ENCODE measurements around the gene FLRT3. TPM values are rescaled to one million over a fixed set of nuclear protein-coding genes. Genes with fewer than 3 reads are reported as not detected.

FLRT3 gene
- total RNA-seq, 1 experiment from 2014 or later: 4.6 TPM

DNA sequence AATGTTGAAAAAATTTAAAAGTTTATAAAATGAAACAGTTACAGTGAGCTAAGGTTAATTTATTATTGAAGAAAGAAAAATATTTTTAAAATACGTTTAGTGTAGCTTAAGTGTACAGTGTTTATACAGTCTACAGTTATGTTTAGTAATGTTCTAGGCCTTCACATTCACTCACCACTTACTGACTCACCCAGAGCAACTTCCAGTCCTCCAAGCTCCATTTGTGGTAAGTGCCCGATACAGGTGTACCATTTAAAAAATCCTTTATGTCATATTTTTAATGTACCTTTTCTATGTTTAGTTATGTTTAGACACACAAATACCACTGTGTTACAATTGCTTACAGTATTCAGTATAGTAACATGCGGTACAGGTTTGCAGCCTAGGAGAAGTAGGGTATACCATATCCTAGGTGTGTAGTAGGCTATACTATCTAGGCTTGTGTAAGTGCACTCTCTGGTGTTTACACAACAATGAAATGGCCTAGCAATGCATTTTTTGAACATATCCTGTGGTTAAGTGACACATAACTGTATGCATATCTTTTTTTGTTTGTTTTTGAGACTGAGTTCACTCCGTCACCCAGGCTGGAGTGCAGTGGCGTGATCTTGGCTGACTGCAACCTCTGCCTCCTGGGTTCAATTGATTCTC lies 26.3 kb downstream of the FLRT3 start:
- Mint-ChIP-seq H3K27ac (ENCODE audit: unreplicated experiment) (no peak overlapping the region), H3K9me3 (ENCODE audit: low read depth, unreplicated experiment) (no peaks in the 10 kb centered on the region), H3K27me3 (ENCODE audit: unreplicated experiment) (no peaks in the 10 kb centered on the region), H3K4me3 (ENCODE audit: low read depth, unreplicated experiment) (no peak overlapping the region), H3K4me1 (ENCODE audit: low read depth, unreplicated experiment) (no peaks in the 10 kb centered on the region), H3K36me3 (ENCODE audit: insufficient read depth, unreplicated experiment) (no peaks in the 10 kb centered on the region)
- DNase-seq: no peak
- TF ChIP-seq, protein P1, sequence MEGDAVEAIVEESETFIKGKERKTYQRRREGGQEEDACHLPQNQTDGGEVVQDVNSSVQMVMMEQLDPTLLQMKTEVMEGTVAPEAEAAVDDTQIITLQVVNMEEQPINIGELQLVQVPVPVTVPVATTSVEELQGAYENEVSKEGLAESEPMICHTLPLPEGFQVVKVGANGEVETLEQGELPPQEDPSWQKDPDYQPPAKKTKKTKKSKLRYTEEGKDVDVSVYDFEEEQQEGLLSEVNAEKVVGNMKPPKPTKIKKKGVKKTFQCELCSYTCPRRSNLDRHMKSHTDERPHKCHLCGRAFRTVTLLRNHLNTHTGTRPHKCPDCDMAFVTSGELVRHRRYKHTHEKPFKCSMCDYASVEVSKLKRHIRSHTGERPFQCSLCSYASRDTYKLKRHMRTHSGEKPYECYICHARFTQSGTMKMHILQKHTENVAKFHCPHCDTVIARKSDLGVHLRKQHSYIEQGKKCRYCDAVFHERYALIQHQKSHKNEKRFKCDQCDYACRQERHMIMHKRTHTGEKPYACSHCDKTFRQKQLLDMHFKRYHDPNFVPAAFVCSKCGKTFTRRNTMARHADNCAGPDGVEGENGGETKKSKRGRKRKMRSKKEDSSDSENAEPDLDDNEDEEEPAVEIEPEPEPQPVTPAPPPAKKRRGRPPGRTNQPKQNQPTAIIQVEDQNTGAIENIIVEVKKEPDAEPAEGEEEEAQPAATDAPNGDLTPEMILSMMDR (IDR thresholded peaks at IDR 0.05; ENCODE audit: unreplicated experiment): no peak
- no TSS peak for BruUV-seq (replicated peaks)
- intact Hi-C loops (cut with micrococcal nuclease; ENCODE audit: unreplicated experiment): no loop called here
- CTCF ChIA-PET: no interaction called here

DNA sequence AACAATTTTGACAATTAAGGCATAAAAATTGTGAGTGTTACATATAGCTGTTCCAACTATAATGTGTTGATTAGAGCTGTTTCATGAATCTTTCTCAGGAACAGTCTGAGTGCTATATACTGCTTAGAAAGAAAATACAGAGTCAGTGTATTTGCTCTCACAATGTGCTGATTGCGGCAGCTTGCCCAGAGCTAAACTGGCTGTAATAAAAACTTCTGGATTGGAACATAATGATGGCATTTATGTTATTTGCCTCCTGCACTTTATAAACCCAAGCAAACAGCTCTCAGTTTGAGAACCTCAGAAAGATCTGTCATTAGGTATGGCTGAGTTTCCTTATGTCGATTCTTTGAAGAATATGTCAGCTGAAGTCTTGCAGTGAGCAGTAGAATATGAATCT lies 29.5 kb downstream of the FLRT3 start:
- no TSS peak for BruUV-seq (replicated peaks)
- Mint-ChIP-seq H3K4me3 (ENCODE audit: low read depth, unreplicated experiment) (no peak overlapping the region), H3K9me3 (ENCODE audit: low read depth, unreplicated experiment) (no peaks in the 10 kb centered on the region), H3K4me1 (ENCODE audit: low read depth, unreplicated experiment) (peaks cover 8% of the 10 kb centered on the region), H3K27me3 (ENCODE audit: unreplicated experiment) (no peaks in the 10 kb centered on the region), H3K27ac (ENCODE audit: unreplicated experiment) (no peak overlapping the region), H3K36me3 (ENCODE audit: insufficient read depth, unreplicated experiment) (no peaks in the 10 kb centered on the region)
- CTCF ChIA-PET: no interaction called here
- TF ChIP-seq, protein P1 (IDR thresholded peaks at IDR 0.05; ENCODE audit: unreplicated experiment): no peak
- DNase-seq: no peak
- intact Hi-C loops (cut with micrococcal nuclease; ENCODE audit: unreplicated experiment): loop anchor here (10.0 kb wide), 1 partner anchor 53 kb away; no protein-coding TSS in a partner anchor

DNA sequence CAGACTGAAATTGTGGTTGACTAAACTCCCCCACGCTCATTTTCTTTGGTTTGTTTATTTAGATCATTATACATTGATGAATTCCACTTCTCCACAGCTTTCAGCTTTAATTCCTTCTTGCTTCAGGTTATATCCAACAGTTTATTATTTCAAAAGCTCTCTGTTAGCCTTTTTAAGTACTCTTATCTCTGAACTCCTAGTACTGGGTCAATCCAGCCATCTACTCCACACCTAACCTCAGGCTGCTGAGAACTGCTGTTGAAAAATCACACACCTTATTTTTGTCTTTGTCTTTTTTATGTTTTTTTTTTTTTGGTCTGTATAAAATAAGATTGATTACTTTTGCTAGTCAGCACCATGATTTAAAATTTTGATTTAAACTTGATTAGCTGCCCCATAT lies 32.9 kb downstream of the FLRT3 start:
- intact Hi-C loops (cut with micrococcal nuclease; ENCODE audit: unreplicated experiment): loop anchor here (10.0 kb wide), 1 partner anchor 50 kb away; no protein-coding TSS in a partner anchor
- Mint-ChIP-seq H3K4me1 (ENCODE audit: low read depth, unreplicated experiment) (peaks cover 8% of the 10 kb centered on the region), H3K27me3 (ENCODE audit: unreplicated experiment) (no peaks in the 10 kb centered on the region), H3K27ac (ENCODE audit: unreplicated experiment) (no peak overlapping the region), H3K4me3 (ENCODE audit: low read depth, unreplicated experiment) (no peak overlapping the region), H3K9me3 (ENCODE audit: low read depth, unreplicated experiment) (no peaks in the 10 kb centered on the region), H3K36me3 (ENCODE audit: insufficient read depth, unreplicated experiment) (no peaks in the 10 kb centered on the region)
- BruUV-seq (replicated peaks): no TSS peak
- CTCF ChIA-PET: no interaction called here
- no peak for DNase-seq
- TF ChIP-seq, protein P1 (IDR thresholded peaks at IDR 0.05; ENCODE audit: unreplicated experiment): no peak

DNA sequence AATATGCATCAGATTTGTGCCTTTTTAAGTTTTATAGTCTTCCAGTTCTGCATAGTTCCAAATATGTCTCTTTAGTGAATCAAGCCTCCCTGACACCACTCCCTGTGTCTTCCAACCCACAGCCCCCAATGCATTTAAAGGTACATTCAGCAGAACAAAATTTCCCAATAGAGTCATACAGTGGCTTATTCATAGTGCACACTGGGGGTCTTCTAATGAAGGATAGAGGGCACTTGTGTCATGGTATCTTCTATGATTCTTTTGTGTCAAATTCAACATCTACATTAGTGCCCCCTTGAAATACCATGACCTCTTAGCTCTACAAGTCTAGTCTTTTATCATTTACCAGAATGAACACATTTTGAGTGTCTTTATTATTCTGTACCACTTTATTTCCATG lies 33.8 kb downstream of the FLRT3 start:
- H3K36me3 Mint-ChIP-seq (ENCODE audit: insufficient read depth, unreplicated experiment): no peaks in the 10 kb centered on the region
- peaks cover 8% of the 10 kb centered on the region for H3K4me1 Mint-ChIP-seq (ENCODE audit: low read depth, unreplicated experiment)
- H3K9me3 Mint-ChIP-seq (ENCODE audit: low read depth, unreplicated experiment): no peaks in the 10 kb centered on the region
- H3K4me3 Mint-ChIP-seq (ENCODE audit: low read depth, unreplicated experiment): no peak overlapping the region
- BruUV-seq (replicated peaks): no TSS peak
- no peak for DNase-seq
- CTCF ChIA-PET: no interaction called here
- TF ChIP-seq, protein P1 (IDR thresholded peaks at IDR 0.05; ENCODE audit: unreplicated experiment): no peak
- intact Hi-C loops (cut with micrococcal nuclease; ENCODE audit: unreplicated experiment): loop anchor here (10.0 kb wide), 1 partner anchor 49 kb away; no protein-coding TSS in a partner anchor
- H3K27me3 Mint-ChIP-seq (ENCODE audit: unreplicated experiment): no peaks in the 10 kb centered on the region
- no peak overlapping the region for H3K27ac Mint-ChIP-seq (ENCODE audit: unreplicated experiment)

All from Calu3 (cell line).